GM13977 (cell line): Measurements from ENCODE around the gene PTBP2.

Experiments used
- DNase-seq: peaks from one replicate; pipeline ENCODE4 v3.0.0; 2012; ENCODE audit warnings: low spot score
- CTCF ChIP-seq: IDR thresholded peaks from 2 replicates; pipeline ENCODE4 v1.5.1; 2012; ENCODE audit warnings: mild to moderate bottlenecking, control low read depth; ENCODE audit not compliant: insufficient read depth; ENCODE audit errors: extremely low read depth, missing control alignments
- in situ Hi-C: fragments of 300-500 bp; cut with MboI; formaldehyde crosslinking; loops from one replicate; pipeline ENCODE4 v1.12.0; 2022; ENCODE audit warnings: low sequenced_read_pairs, low pct_unique_long_range_greater_than_20kb, mixed read lengths, inconsistent platforms; ENCODE audit not compliant: unreplicated experiment

Gene PTBP2

GRCh38 chr1:96723377-96723776 is 1.8 kb downstream of the PTBP2 start:
- no peak for TF ChIP-seq CTCF
- no peak for DNase-seq
- in situ Hi-C loops = no loop called here

DNA sequence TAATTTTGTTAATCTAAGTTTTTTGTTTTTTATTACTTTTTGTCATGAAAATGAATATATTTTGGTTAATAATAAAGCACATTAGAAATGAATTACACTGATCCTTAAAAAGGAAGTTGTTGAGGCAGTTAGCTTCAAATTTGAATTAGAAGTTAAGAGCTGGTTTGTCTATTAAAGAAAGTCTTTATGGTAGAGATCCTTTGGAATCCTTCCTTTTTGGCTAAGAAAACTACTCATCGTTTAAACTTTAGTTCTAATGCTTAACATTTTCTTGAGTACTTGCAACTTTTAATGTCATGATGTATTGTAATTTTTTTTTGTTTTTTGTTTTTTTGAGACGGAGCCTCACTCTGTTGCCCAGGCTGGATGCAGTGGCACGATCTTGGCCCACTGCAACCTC is 2.4 kb downstream of the PTBP2 start:
- no peak for DNase-seq
- in situ Hi-C loops = no loop called here

GRCh38 chr1:96727860-96728259 is 6.3 kb downstream of the PTBP2 start:
- no peak for DNase-seq
- in situ Hi-C loops = no loop called here
- TF ChIP-seq CTCF = no peak

More for the DNA sequence above, 2.4 kb downstream of the PTBP2 start:
- no peak for TF ChIP-seq CTCF

DNA sequence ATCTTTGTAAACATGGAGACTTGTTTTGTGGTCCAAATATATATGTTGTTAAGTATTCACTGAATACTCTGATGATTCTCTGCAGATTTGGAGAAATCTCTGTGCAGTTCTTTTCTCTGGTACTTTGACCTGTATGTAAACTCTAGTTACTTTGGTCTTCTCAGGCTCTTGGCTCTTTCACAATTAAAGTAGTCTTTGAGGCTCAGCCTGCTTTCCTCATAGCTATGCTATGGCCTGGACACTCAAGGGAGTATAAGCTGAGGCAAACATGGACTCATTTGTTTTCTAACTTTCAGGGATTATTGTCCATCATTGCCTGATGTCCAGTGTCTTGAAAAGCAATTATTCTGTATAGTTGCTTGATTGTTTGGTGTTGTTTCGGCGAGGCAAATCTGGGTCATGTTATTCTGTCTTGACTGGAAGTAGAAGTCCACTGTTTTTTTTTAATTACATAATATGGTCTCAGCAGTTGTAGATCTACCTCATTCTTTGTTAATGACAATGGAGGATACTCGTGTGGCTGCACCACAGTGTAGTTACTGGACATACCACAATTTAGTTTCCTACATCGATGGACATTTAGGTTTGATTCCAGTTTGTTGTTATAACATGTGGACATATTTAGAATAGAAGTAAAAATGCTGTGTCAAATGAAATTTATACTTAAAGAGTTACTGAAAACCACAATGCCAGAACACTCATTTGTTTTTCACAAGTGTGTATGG is 9.2 kb downstream of the PTBP2 start:
- in situ Hi-C loops = no loop called here
- TF ChIP-seq CTCF = no peak
- DNase-seq = no peak

DNA sequence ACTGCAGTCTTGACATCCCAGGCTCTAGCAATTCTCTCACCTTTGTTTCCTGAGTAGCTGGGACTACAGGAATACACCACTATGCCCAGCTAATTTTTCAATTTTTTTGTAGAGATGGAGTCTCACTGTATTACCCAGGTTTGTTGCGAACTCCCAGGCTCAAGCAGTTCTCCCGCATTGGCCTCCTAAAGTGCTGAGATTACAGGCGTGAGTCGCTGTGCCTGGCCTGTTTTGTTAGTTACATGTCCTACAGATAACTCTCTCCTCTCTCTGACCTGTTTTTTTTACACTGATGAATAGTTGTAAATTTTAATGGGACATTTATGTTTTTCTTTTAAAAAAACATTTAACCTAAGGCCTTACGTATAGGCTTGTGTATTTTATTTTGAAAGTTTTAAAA is 19.8 kb downstream of the PTBP2 start:
- DNase-seq = no peak
- TF ChIP-seq CTCF = no peak
- in situ Hi-C loops = no loop called here

- TF ChIP-seq CTCF = no peak
- in situ Hi-C loops = no loop called here
- no peak for DNase-seq
Observed at GRCh38 chr1:96746440-96747420, 25.1 kb downstream of the PTBP2 start.
